OCI-LY7 (cell line): ENCODE measurements around the gene KCNE3. TPM values are rescaled to one million over a fixed set of nuclear protein-coding genes. Genes with fewer than 3 reads are reported as not detected.

Experiments
- BruUV-seq: library from RNA; stranded (reverse); fragments of 400-500 nt; replicated peaks from 2 replicates; lab custom pipeline; 2021; lab: Mats Ljungman, UMichigan
- CTCF ChIA-PET: fragments of 300-600 bp; sonication (Branson Sonifier 250); formaldehyde crosslinking; loops from one replicate; lab custom pipeline; 2022; ENCODE audit warnings: antibody characterized with exemption; ENCODE audit not compliant: unreplicated experiment; lab: Charles Lee
- POLR2A ChIA-PET: fragments of 300-600 bp; sonication (Branson Sonifier 250); formaldehyde crosslinking; loops from one replicate; lab custom pipeline; 2022; ENCODE audit warnings: antibody characterized with exemption; lab: Charles Lee
- DNase-seq: peaks from one replicate; pipeline ENCODE4 v3.0.0-alpha.2; 2015; ENCODE audit warnings: low spot score
- H2AFZ ChIP-seq: fragments of 200-600 bp; sonication (generic), shearing (Covaris generic); 2 replicates; pipeline ENCODE4 v1.6.1; 2014; ENCODE audit warnings: mild to moderate bottlenecking, antibody characterized with exemption, low read length, moderate library complexity
- H3K27ac ChIP-seq: fragments of 200-600 bp; sonication (generic); 2 replicates; pipeline ENCODE4 v1.5.1; 2014; ENCODE audit warnings: mixed run types, low read depth, mild to moderate bottlenecking, moderate library complexity, low read length, inconsistent platforms; ENCODE audit not compliant: poor library complexity, severe bottlenecking
- H3K36me3 ChIP-seq: fragments of 200-600 bp; sonication (generic); 2 replicates; pipeline ENCODE4 v1.6.1; 2014; ENCODE audit warnings: mild to moderate bottlenecking, antibody characterized with exemption, low read length, moderate library complexity, mixed read lengths; ENCODE audit not compliant: insufficient read depth
- H3K4me1 ChIP-seq: fragments of 200-600 bp; sonication (generic); 2 replicates; pipeline ENCODE4 v1.5.1; 2014; ENCODE audit warnings: mild to moderate bottlenecking, low read length; ENCODE audit not compliant: insufficient read depth, poor library complexity, severe bottlenecking
- H3K4me2 ChIP-seq: fragments of 200-600 bp; sonication (generic); 2 replicates; pipeline ENCODE4 v1.6.1; 2014; ENCODE audit warnings: mild to moderate bottlenecking, low read length
- H3K4me3 ChIP-seq: fragments of 200-600 bp; sonication (generic); 2 replicates; pipeline ENCODE4 v1.5.1; 2014; ENCODE audit warnings: mild to moderate bottlenecking, low read depth, low read length; ENCODE audit not compliant: poor library complexity, severe bottlenecking
- H3K79me2 ChIP-seq: fragments of 200-600 bp; sonication (generic); 2 replicates; pipeline ENCODE4 v1.6.1; 2016; ENCODE audit warnings: low read depth, mild to moderate bottlenecking, low read length, moderate library complexity, mixed read lengths; ENCODE audit not compliant: insufficient read depth
- H3K9me2 ChIP-seq: fragments of 200-600 bp; sonication (generic); 2 replicates; pipeline ENCODE4 v1.6.1; 2016; ENCODE audit warnings: mild to moderate bottlenecking, low read length, mixed read lengths; ENCODE audit not compliant: insufficient read depth
- H3K9me3 ChIP-seq: fragments of 200-600 bp; sonication (generic); 2 replicates; pipeline ENCODE4 v1.6.1; 2014; ENCODE audit warnings: mild to moderate bottlenecking, mixed run types, low read length, mixed read lengths
- H4K20me1 ChIP-seq: fragments of 200-600 bp; sonication (generic); 2 replicates; pipeline ENCODE4 v1.6.1; 2014; ENCODE audit warnings: mild to moderate bottlenecking, antibody characterized with exemption, low read length, moderate library complexity, mixed read lengths; ENCODE audit not compliant: insufficient read depth
- EZH2phosphoT487 ChIP-seq: fragments of 200-600 bp; sonication (generic); IDR thresholded peaks from 2 replicates; pipeline ENCODE4 v1.6.1; 2018; ENCODE audit warnings: low read depth, borderline replicate concordance, mild to moderate bottlenecking, mixed run types, antibody characterized with exemption, low read length, moderate library complexity, mixed read lengths
- intact Hi-C: fragments of 100-400 bp; cut with micrococcal nuclease; formaldehyde crosslinking; loops from one replicate; pipeline ENCODE4 v1.10.0; 2022; ENCODE audit not compliant: unreplicated experiment
- total RNA-seq, 2 experiments: library from RNA; depleted of rRNA in 1 of 2; stranded (reverse); fragments of >200 nt in 1 of 2; shearing (Covaris generic) in 1 of 2; gene quantifications; 2 replicates each; pipeline ENCODE4 v1.2.3, GENCODE V29; 2014 to 2022
- TF ChIP-seq, protein P1 (sequence below): fragments of 200-600 bp; sonication (generic); conservative IDR thresholded peaks from 2 replicates; pipeline ENCODE4 v1.5.1; 2014; ENCODE audit warnings: mild to moderate bottlenecking, antibody characterized with exemption, low read length, moderate library complexity, mixed read lengths

Gene KCNE3
- total RNA-seq, 2 experiments from 2014 or later, result not detected

DNA sequence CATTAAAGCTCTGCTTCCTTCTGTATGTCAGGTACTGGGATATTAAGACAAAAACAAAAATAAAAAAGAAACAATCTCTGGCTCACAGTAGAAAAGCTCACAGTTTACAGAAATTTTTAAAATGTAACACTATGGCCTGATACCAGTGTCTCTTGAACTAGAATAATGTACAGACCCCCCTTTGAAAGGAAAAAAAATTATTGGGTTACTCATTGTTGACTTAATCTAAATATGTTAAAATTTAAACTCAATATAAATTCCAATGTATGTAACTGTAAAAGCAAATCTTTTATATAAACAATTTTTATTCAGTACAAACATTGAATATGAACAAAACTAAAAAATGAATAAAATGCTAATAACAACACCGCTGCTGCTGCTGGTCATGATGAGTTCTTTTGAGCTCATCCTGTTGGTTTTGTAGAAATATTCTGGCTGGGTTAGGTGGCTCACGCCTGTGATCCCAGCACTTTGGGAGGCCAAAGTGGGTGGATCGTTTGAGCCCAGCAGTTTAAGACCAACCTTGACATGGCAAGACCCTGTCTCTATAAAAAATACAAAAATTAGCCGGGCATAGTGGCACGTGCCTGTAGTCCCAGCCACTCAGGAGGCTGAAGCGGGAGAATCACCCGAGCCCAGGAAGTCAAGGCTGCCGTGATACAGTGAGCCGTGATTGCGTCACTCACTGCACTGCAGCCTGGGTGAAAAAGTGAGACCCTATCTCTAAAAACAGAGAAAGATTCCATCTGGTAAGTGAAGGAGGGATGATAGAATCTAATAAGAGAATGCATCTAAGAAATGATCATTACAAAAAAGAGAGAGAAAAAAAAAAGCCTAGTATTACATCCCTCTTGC lies 11.8 kb upstream of the KCNE3 start:
- intact Hi-C loops, result no loop called here
- Histone ChIP-seq H2AFZ (no peak overlapping the region), H3K4me1 (no peaks in the 10 kb centered on the region), H3K27ac (no peak overlapping the region), H3K9me2 (no peaks in the 10 kb centered on the region), H3K4me2 (no peak overlapping the region), H3K79me2 (no peaks in the 10 kb centered on the region), H3K4me3 (no peak overlapping the region), H4K20me1 (no peaks in the 10 kb centered on the region), H3K9me3 (no peaks in the 10 kb centered on the region), H3K36me3 (no peaks in the 10 kb centered on the region)
- CTCF ChIA-PET, result no interaction called here
- TF ChIP-seq, protein P1, sequence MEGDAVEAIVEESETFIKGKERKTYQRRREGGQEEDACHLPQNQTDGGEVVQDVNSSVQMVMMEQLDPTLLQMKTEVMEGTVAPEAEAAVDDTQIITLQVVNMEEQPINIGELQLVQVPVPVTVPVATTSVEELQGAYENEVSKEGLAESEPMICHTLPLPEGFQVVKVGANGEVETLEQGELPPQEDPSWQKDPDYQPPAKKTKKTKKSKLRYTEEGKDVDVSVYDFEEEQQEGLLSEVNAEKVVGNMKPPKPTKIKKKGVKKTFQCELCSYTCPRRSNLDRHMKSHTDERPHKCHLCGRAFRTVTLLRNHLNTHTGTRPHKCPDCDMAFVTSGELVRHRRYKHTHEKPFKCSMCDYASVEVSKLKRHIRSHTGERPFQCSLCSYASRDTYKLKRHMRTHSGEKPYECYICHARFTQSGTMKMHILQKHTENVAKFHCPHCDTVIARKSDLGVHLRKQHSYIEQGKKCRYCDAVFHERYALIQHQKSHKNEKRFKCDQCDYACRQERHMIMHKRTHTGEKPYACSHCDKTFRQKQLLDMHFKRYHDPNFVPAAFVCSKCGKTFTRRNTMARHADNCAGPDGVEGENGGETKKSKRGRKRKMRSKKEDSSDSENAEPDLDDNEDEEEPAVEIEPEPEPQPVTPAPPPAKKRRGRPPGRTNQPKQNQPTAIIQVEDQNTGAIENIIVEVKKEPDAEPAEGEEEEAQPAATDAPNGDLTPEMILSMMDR, result no peak
- TF ChIP-seq EZH2phosphoT487, result no peak
- no TSS peak for BruUV-seq
- DNase-seq, result no peak
- POLR2A ChIA-PET, result interaction anchor here (0.7 to 1.0 kb wide), 3 partner anchors 9 to 26 kb away, joined by 3 read pairs; no protein-coding TSS in a partner anchor

DNA sequence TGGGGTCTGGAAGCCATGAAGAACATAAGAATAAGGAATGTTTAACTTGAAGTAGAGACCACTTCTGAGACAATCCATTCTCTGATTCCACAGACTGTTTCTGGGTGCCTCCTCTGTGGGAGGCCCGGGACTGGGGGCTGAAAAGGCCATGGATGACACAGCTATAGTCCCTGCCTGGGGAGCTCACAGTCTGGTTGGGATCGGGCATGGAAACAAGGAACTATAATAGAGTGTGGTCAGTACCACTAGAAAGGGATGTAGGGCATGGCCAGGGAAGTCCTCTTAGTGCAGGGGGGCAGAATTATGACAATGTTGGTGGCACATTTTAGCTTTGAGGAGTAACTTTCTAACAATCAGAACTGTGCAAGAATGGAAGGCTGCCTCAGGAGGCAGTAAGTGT lies 9.2 kb upstream of the KCNE3 start:
- H3K4me2 ChIP-seq, result no peak overlapping the region
- H2AFZ ChIP-seq, result no peak overlapping the region
- intact Hi-C loops, result no loop called here
- no peaks in the 10 kb centered on the region for H3K79me2 ChIP-seq
- H3K27ac ChIP-seq, result no peak overlapping the region
- no peaks in the 10 kb centered on the region for H3K9me2 ChIP-seq
- no peak overlapping the region for H3K4me3 ChIP-seq
- no peaks in the 10 kb centered on the region for H3K36me3 ChIP-seq
- BruUV-seq, result no TSS peak
- H4K20me1 ChIP-seq, result no peaks in the 10 kb centered on the region
- DNase-seq, result no peak
- no peak for TF ChIP-seq EZH2phosphoT487
- TF ChIP-seq, protein P1, result no peak
- H3K9me3 ChIP-seq, result no peaks in the 10 kb centered on the region
- POLR2A ChIA-PET, result no interaction called here
- no peaks in the 10 kb centered on the region for H3K4me1 ChIP-seq
- CTCF ChIA-PET, result no interaction called here

DNA sequence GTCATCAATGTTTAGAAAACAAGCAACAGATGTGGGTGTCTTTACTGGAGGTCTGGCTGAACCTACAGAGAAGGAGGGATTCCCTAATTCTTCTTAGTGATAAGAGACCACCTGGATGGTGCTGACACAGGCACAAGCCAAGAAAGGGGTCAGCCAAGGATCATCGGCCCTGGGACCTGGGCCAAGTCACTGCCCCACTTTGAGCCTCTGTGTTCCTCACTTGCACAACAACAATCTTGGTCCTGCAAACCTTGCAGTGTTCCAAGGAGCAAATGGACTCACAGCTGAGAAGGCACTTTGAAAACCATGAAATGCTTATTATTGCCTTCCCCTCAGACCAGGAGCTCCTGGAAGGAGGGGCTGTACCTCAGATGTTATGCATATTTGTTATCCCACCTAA lies 7.0 kb upstream of the KCNE3 start:
- Histone ChIP-seq H3K9me3 (no peaks in the 10 kb centered on the region), H2AFZ (no peak overlapping the region), H3K4me3 (no peak overlapping the region), H3K36me3 (no peaks in the 10 kb centered on the region), H3K27ac (no peak overlapping the region), H3K4me2 (no peak overlapping the region), H3K79me2 (no peaks in the 10 kb centered on the region), H4K20me1 (no peaks in the 10 kb centered on the region), H3K9me2 (no peaks in the 10 kb centered on the region), H3K4me1 (no peaks in the 10 kb centered on the region)
- TF ChIP-seq EZH2phosphoT487, result no peak
- TF ChIP-seq, protein P1, result no peak
- intact Hi-C loops, result no loop called here
- POLR2A ChIA-PET, result no interaction called here
- CTCF ChIA-PET, result interaction anchor here (0.6 kb wide), 1 partner anchor 1245 kb away, joined by 4 read pairs; no protein-coding TSS in a partner anchor
- no peak for DNase-seq
- no TSS peak for BruUV-seq
